Measurements from ENCODE around the gene CASK. TPM values are rescaled to one million over a fixed set of nuclear protein-coding genes. Genes with fewer than 3 reads are reported as not detected.

CASK gene
- total RNA-seq, 4 donors from 2014 or later: 33.1 to 41.6 (median 36.4) TPM

GRCh38 chrX:41499195-41499594, 424.2 kb downstream of the CASK start:
- no peaks in the 10 kb centered on the region for H3K9me3 ChIP-seq
- TF ChIP-seq CTCF (IDR thresholded peaks at IDR 0.05): no peak
- TF ChIP-seq POLR2A (IDR thresholded peaks at IDR 0.05): no peak
- no peak overlapping the region for H3K4me3 ChIP-seq (replicated peaks in 1 of 3)
- H3K36me3 ChIP-seq: no peaks in the 10 kb centered on the region
- WGBS, 2 donors: 73 to 83% methylated on average over 5 to 6 of the region's 7 CpGs
- DNase-seq: no peak
- intact Hi-C loops (cut with DNase I): no loop called here
- H3K27me3 ChIP-seq: no peaks in the 10 kb centered on the region
- no peak overlapping the region for H3K27ac ChIP-seq
- H3K4me1 ChIP-seq: no peaks in the 10 kb centered on the region

- Histone ChIP-seq H3K9me3 (no peaks in the 10 kb centered on the region), H3K27me3 (no peaks in the 10 kb centered on the region), H3K4me1 (no peaks in the 10 kb centered on the region), H3K4me3 (replicated peaks in 1 of 3) (no peak overlapping the region), H3K27ac (no peak overlapping the region), H3K36me3 (no peaks in the 10 kb centered on the region)
- intact Hi-C loops (cut with DNase I): no loop called here
- TF ChIP-seq CTCF (IDR thresholded peaks at IDR 0.05) (no peak), POLR2A (IDR thresholded peaks at IDR 0.05) (no peak)
- peak in 1 of 2 donors; percentile 15 for DNase-seq
- WGBS, 2 donors: 50 to 54% methylated on average over 11 to 12 of the region's 12 CpGs
These were observed 431.9 kb downstream of the CASK start for GRCh38 chrX:41491267-41492004.

GRCh38 chrX:41490446-41490845, 432.9 kb downstream of the CASK start:
- H3K36me3 ChIP-seq: no peaks in the 10 kb centered on the region
- H3K4me1 ChIP-seq: no peaks in the 10 kb centered on the region
- H3K27me3 ChIP-seq: no peaks in the 10 kb centered on the region
- no peak overlapping the region for H3K27ac ChIP-seq
- TF ChIP-seq CTCF (IDR thresholded peaks at IDR 0.05) (no peak), POLR2A (IDR thresholded peaks at IDR 0.05) (no peak)
- no peaks in the 10 kb centered on the region for H3K9me3 ChIP-seq
- intact Hi-C loops (cut with DNase I): no loop called here
- H3K4me3 ChIP-seq (replicated peaks in 1 of 3): no peak overlapping the region
- WGBS, 2 donors: 93 to 100% methylated on average over 3 of the region's 3 CpGs
- no peak for DNase-seq

- TF ChIP-seq POLR2A (IDR thresholded peaks at IDR 0.05) (no peak), CTCF (IDR thresholded peaks at IDR 0.05) (no peak)
- Histone ChIP-seq H3K36me3 (no peaks in the 10 kb centered on the region), H3K27me3 (no peaks in the 10 kb centered on the region), H3K27ac (no peak overlapping the region), H3K4me3 (replicated peaks in 1 of 3) (no peak overlapping the region), H3K4me1 (no peaks in the 10 kb centered on the region), H3K9me3 (no peaks in the 10 kb centered on the region)
- no peak for DNase-seq
- 83 to 89% methylated on average over 5 of the region's 5 CpGs for WGBS, 2 donors
- intact Hi-C loops (cut with DNase I): no loop called here
These were observed 441.1 kb downstream of the CASK start for GRCh38 chrX:41482154-41482850.

Data from thyroid gland (tissue), 4 donors.